GM10847 (cell line): ENCODE data around the gene NDEL1.

Source experiments
- POLR2A ChIP-seq: IDR thresholded peaks from 2 replicates; pipeline ENCODE4 v1.6.1; 2011; ENCODE audit not compliant: insufficient read length; ENCODE audit errors: extremely low read depth

Gene NDEL1

DNA sequence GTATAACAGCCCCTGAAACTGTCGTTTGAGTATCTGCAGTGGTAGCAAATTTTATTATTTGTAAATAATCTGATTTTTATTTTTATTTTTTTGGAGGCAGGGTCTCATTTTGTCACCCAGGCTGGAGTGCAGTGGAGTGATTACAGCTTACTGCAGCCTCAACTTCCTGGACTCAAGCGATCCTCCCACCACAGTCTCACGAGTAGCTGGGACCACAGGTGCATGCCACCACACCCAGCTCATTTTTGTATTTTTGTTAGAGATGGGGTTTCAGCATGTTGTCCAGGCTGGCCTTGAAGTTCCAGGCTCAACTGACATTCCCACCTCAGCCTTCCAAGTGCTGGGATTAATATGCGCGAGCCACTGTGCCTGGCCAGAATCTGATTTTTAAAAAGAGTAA lies 2.8 kb downstream of the NDEL1 start:
- no peak for TF ChIP-seq POLR2A

DNA sequence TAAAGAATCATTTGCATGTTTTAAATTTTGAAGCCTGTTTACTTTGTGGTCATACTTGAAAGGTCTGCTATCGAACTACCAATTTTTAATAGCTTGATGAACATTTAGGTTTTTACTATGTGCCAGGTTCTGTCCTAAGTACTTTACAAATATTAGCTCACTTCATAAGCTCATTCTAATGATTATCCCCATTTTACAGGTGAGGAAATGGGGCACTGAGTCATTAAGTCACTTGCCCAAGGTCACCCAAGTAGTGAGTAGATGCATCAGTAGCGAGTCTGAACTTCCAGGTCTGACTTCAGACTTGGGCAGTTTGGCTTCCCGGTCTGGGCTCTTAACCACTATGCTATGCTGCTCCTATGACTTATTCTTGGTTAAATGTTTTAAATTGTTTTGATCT lies 4.0 kb downstream of the NDEL1 start:
- no peak for TF ChIP-seq POLR2A

DNA sequence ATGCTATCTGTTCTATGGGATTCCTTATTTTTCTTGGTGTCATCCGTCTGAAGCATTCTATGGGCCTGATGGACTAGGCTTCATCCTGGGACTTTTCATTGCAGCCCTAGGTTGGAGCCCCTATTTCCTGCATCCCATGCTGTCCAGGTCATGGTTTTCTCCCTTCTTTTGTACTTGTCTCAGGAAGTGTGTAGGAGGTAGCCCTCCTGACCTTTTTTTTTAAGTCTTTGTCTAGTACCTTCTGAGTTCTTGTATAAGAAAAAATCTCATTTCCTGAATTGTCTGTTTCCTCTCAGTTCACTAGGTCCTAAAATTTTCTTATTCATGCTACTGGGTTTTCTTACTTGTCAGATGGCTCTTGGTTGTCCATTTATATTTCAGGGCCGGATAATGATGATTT lies 6.0 kb downstream of the NDEL1 start:
- no peak for TF ChIP-seq POLR2A

DNA sequence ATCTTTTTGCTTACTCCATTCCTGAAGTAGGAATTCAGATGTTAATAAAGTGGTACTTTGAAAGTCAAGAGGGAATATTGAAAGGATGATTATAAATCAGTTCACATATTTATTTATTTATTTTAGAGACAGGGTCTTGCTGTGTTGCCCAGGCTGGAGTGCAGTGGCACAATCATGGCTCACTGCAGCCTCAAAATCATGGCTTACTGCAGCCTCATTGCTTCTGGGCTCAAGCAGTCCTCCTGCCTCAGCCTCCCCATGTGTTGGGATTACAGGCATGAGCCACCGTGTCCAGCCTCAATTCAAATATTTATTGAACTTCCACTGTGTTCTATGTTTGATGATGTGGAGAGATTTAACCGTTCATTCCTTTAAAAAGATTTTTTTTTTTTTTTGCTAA lies 6.6 kb downstream of the NDEL1 start:
- TF ChIP-seq POLR2A, result no peak

DNA sequence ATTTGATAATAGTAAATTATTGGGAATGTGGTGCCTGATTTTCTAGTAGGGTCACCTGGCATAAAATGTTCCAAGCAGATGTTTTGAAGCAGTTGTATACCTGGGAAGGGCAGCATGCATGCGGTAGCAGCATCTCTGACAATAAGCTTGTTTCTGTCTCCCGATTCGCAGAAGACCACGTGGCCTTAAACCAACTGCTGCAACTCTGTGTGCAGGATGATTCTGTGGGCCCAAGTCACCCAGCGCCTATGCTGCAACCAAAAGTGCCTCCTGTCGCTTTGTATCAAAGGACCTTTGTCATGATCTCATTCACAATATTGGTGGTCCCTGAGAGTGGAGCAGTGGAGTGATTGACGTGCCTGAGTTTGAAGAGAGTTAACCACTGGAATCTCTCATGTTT lies 8.1 kb downstream of the NDEL1 start:
- TF ChIP-seq POLR2A, result no peak

DNA sequence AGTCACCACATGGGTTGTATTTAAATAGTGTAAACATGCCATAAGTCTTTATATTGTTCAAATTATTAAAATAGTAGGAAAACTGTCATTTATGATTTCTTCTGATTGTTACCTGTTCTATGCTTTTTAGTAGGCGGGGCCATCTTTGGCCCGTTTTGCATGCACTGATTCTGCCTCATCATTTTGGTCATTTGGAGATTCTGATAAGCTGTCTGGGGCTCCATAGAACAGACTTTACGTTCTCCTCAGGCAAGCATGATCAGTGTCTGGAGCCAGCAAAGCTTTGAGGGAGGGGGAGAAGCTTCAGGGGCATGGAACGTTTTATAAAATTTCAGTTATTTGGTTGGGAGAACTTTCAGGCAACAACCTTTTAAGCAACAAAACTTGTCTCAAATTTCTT lies 8.8 kb downstream of the NDEL1 start:
- TF ChIP-seq POLR2A, result no peak

DNA sequence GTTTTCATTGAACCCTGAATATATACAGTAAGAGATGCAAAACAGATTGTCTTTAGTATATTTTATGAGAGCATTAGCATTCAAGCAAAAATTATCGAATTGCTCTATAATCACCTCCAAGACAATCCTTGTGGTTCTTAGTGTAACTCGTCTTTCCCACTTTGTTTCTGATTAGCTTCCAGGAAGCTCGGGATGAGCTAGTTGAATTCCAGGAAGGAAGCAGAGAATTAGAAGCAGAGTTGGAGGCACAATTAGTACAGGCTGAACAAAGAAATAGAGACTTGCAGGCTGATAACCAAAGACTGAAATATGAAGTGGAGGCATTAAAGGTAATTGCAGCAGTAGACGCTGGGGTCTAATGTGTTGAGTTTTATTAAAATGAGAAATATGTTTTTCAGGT lies 9.9 kb downstream of the NDEL1 start:
- TF ChIP-seq POLR2A, result no peak

DNA sequence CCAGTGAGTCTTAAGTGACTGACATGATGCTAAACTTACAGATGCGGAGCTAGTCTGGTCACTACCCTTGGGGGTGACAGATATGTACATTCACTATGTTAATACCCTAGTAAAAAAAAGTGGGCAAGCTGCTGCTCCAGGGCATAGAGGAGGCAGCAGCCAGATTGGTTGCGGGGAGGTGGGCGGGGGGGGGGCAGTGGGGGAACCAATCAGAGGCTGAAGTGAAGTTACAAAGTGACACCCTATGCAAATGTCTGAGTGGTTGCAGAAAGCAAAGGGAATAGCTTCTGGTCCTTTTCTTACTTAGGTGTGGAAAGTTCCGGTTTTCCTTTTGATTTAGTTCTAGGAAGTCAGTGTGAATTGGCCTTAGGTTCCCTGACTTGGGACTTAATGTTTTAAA lies 12.1 kb downstream of the NDEL1 start:
- TF ChIP-seq POLR2A, result no peak

DNA sequence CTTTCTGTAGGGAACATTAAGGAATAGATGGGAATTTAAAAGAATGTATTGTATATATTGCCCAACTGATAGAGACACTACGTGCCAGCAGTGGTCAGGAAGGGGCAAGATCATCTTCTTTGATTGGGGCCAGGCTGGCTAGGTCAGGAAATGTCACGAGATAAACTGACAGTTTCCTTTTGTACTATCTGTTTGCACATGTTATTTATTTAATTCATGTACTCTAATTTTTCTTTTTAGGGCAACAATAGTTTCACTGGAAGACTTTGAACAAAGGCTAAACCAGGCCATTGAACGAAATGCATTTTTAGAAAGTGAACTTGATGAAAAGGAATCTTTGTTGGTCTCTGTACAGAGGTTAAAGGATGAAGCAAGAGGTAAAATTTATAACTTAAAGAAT lies 12.6 kb downstream of the NDEL1 start:
- TF ChIP-seq POLR2A, result no peak

DNA sequence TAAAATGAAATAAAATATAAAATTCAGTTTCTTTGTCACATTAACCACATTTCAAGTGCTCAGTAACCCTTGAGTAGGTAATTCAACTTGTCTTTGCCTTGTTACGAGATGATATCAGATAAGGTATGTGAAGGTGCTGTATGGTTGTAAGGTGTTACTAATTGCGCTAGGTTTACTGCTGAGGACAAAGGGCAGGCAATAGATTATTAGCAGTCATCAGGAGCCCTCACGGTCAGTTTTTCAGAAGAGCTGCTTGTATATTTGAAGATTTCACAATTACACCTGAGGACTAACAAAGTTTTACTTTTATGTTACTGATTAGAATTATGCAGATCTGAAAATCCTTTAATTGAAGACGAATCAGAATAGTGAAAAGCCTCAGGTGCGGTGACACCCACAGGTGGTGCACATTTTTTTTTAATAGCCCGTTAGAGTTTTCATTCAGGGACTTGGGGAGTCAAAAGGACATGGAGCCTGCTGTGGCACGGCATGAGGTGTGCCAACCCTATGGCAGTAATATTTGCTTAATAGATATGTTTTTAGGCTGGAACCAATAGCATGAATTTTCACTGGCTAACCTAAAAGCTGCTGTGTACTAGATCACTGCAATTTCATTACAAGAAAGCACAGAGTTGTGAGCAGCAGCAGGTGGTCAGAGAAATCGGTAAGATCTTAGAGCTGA lies 16.4 kb downstream of the NDEL1 start:
- no peak for TF ChIP-seq POLR2A

DNA sequence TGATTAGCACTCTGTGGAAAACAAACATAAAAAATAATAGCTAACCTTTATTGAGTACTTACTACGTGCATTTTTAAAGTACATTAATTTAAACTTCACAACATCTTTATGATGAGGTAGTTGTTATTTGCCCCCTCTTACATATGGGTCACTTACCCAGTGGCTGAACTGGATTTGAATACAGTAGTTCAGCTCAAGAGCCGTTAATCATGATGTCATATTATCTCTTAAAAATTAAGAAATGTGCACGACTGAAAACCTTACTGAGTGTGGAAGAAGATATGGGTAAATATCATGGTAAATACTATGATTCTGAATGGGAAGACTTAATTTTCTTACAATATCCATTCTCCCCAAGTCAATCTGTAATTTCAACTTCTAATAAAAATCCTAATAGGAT lies 17.6 kb downstream of the NDEL1 start:
- no peak for TF ChIP-seq POLR2A

DNA sequence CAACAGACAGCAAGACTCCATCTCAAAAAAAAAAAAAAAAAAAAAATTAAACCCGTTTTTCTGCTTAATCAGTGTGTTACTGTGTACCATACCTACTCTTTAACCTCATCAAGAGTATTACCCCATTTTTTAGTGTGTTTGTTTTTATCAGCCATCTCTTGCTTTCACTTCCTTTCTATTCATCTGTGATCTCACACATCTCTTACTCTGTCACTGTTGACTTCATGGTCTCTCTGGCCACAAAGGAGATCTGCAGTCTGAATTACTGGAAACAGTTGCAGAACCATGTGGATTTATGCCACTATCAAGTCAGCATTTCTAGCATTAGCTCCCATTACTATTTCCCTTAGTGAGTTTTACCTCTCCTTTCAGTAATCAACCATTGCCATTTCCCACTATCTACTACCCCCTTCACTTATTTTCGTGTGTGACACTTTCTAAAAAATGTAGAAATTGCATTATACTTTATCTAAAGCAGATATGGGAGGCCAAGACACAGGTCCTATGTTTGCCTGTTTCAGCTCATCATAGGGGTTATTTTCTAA lies 20.1 kb downstream of the NDEL1 start:
- no peak for TF ChIP-seq POLR2A

DNA sequence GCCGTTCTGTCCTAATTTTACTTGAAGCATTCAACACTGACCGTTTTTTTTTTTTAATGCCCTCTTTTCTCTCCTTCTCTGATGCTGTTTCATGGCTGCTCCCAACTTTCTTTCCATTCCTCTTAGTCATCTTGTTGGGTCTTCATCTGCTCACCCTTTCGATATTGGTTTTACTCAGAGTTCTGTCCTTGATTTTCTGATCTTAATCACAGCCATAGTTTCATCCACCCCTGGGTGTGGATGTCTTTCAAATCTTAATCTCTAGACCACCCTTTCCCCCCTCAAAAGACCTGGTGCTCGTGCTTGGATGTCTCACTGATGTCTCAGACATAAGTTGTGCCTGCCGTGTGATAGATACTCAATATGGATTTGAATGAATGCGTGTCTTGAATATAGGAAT lies 22.4 kb downstream of the NDEL1 start:
- no peak for TF ChIP-seq POLR2A

DNA sequence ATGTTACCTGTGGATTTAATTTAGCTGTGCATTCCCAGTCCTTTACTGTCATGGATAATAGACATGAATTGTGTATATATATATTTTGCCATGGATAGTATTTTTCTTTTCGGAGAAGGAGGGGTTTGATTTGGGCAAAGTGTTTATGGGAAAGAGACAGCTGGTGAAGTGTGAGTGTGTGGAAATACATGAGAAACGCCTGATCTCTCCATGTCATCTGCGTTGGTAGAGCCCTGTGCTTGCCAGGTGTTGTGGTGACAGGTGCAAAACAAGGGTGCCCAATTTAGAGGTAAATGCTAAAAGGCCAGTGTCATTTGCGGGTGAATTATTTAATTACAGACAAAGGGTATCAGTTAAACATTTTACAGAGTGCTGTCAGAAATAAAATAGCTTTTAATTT lies 23.4 kb downstream of the NDEL1 start:
- no peak for TF ChIP-seq POLR2A

DNA sequence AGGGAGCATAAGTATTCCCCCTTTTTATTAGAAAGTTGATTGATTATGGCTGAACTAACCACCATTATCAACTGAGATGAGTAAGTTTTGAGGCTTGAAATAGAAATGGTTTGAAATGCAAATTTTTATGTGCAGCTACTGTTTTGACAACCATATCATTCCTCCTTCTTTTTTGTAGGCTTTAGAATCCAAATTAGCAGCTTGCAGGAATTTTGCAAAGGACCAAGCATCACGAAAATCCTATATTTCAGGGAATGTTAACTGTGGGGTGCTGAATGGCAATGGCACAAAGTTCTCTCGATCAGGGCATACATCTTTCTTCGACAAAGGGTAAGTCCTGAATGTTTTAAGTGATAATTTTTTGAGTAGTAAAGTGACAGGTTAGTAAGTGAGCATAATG lies 24.1 kb downstream of the NDEL1 start:
- TF ChIP-seq POLR2A, result no peak

DNA sequence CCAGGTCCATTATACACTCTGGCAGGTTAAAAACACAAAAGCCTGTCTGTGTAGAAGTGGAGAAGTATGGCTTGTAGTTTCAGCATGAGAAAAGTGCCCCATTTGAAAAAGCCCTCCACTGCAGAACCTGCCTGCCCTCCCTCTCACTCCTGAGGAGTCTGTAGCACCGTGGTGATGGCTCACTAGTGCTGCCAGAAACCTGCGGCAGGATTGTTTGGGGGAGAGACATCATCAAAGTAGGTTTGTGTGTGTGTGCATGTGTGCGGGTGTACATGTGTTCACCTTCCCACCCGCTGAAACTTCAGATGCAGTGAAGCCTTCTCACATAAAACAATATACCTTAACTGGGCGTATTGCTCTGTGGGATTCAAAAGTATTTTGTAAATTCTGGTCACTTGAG lies 26.9 kb downstream of the NDEL1 start:
- TF ChIP-seq POLR2A, result no peak

DNA sequence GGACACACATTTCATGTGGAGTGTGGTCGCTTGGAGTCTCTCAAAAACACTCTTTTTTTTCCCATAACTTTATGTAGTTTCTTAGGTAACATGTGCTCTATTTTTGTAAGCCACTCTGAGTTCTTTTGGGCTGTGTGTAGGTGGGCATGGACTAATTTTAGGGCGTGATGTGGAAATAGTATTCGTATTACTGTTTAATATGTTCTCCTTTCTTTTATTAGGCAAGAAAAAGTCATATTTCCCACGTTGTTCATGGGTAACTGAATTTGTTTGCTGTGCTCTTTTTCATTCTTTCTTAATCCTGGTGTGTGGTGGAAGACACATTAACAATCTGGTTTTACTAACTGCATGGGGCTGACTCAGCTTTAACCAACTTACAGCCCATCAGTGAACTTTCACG lies 27.4 kb downstream of the NDEL1 start:
- TF ChIP-seq POLR2A, result no peak

DNA sequence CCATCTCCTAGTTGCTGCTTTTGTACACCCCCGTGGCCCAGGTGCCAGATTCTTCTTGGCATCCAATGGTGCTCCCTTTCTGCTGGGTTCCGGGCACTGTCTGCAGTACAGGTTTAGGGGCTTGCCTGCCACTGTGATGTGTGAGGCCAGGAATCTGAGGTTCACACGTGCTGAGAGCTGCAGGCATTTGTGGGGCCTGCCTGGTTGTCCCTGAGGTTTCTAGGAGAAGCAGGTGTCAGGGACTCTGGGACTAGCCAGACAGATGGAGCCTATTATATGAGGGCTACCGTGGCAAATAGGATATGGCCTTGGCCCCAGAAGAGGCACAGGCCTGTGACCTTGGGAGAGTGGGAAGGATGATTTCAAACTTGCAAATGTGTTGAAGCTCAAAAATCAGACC lies 29.3 kb downstream of the NDEL1 start:
- TF ChIP-seq POLR2A, result no peak

DNA sequence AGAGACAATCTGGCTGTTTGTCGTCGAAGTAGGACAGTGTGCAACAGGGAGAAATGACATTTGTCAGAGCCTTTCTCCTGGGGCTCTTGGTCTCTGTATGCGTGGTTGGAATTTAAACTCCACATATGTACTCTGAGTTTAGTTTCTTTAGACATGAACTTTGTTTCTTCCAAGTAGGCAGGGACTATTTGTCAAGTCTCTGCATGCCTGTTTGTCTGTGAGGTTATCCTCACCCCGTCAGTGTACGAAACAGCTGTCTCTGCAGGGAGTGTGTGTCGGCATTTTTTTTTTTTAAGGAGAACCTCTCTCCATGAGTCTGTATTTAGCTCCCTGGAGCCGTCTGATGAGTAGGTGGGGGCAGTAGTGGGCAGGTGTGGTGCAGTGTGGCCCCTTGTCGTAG lies 29.7 kb downstream of the NDEL1 start:
- no peak for TF ChIP-seq POLR2A
